Measurements from ENCODE around the gene PTPRE.

The PTPRE gene

GRCh38 chr10:128048819-128049210, 141.9 kb downstream of the PTPRE start:
- FAIRE-seq = no peak
- TF ChIP-seq CTCF (IDR thresholded peaks at IDR 0.05; ENCODE audit: insufficient read depth, missing control alignments) = no peak
- DNase-seq (ENCODE audit: insufficient read length, low spot score) = no peak

DNA sequence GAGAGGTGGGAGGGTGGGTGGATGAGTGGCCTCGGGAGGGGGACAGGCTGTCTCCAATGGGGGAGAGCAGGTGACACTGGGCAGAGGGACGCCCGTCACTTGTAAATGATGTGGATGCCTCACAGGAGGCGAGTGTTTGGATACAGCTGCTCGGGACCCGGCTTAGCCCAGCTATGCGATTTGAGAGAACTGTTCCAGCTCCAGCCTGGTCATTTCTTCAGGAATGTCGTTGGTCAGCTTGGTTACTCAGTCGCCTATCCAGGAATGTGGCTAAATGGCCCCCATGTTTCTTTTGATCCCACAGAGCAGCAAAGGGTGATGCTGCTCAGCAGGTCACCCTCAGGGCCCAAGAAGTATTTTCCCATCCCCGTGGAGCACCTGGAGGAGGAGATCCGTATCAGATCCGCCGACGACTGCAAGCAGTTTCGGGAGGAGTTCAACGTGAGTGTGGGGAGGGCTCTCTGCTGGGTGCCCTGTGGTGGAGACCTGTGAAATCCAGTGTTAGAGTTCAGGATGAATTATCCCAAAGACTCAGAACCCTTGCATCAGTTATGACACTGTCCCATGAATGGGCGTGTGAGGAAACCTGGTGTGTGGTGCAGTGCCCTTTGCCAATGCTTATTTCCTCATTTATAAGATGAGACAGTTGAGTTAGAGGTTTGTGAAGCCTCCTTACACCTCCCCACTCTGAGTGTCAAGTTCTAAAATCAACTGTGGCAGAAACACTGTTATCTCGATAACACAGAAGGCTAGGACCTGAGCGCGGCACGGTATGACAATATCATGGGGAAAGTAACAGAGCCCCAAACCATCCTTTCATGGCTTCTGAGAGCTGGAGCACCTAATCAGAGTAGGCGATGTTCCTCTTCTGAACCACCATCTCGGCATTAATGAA, 142.6 kb downstream of the PTPRE start:
- TF ChIP-seq CTCF (IDR thresholded peaks at IDR 0.05; ENCODE audit: insufficient read depth, missing control alignments) = no peak
- no peak for DNase-seq (ENCODE audit: insufficient read length, low spot score)
- no peak for FAIRE-seq

DNA sequence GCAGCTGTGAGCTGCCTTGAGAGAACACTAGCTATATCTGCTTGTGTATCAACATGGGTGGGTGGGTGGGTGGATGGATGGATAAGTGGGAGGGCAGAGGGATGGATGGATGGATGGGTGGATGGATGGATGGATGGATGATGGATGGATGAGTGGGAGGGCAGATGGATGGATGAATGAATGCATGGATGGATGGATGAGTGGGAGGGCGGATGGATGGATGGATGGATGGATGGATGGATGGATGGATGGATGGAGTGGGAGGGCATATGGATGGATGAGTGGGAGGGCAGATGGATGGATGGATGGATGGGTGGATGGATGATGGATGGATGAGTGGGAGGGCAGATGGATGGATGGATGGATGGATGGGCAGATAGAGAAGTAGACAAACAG, 143.2 kb downstream of the PTPRE start:
- DNase-seq (ENCODE audit: insufficient read length, low spot score) (no peak), FAIRE-seq (no peak)
- TF ChIP-seq CTCF (IDR thresholded peaks at IDR 0.05; ENCODE audit: insufficient read depth, missing control alignments) = no peak

GRCh38 chr10:128050936-128051335, 144.0 kb downstream of the PTPRE start:
- FAIRE-seq = no peak
- DNase-seq (ENCODE audit: insufficient read length, low spot score) = no peak

DNA sequence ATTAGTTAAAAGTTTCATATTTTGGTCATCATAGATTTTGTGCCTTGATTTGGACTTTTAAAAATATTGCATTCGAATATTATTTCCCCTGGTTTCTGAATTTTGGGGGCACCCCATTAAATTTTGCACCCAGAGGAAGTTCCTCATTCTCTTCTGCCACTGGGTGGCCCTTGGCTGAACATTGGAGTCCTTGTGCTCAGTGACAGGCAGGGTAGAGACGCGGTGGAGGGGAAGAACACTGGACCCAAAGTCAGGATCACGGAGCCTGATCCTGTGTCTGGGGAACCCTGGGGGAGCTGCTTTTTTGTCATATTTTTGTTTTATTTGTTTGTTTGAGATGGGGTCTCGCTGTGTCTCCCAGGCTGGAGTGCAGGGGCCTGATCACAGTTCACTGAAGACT, 144.6 kb downstream of the PTPRE start:
- no peak for TF ChIP-seq CTCF (IDR thresholded peaks at IDR 0.05; ENCODE audit: insufficient read depth, missing control alignments)
- no peak for FAIRE-seq

More at GRCh38 chr10:128050936-128051335, 144.0 kb downstream of the PTPRE start:
- TF ChIP-seq CTCF (IDR thresholded peaks at IDR 0.05; ENCODE audit: insufficient read depth, missing control alignments) = no peak

GRCh38 chr10:128052696-128053095, 145.8 kb downstream of the PTPRE start:
- FAIRE-seq (no peak), DNase-seq (ENCODE audit: insufficient read length, low spot score) (no peak)
- no peak for TF ChIP-seq CTCF (IDR thresholded peaks at IDR 0.05; ENCODE audit: insufficient read depth, missing control alignments)

More for the DNA sequence above, 144.6 kb downstream of the PTPRE start:
- no peak for DNase-seq (ENCODE audit: insufficient read length, low spot score)

- FAIRE-seq (no peak), DNase-seq (ENCODE audit: insufficient read length, low spot score) (no peak)
- TF ChIP-seq CTCF (IDR thresholded peaks at IDR 0.05; ENCODE audit: insufficient read depth, missing control alignments) = no peak
These were observed 146.5 kb downstream of the PTPRE start for GRCh38 chr10:128053356-128053755.
